CD4-positive, alpha-beta T cell treated with Interleukin-2 at 100 ng/mL for 4 hours (primary cell): ENCODE data around the gene FNDC4.

Experiments
- DNase-seq: peaks from one replicate; pipeline ENCODE4 v3.0.0-alpha.2; 2020; ENCODE audit warnings: low spot score

FNDC4 gene

DNA sequence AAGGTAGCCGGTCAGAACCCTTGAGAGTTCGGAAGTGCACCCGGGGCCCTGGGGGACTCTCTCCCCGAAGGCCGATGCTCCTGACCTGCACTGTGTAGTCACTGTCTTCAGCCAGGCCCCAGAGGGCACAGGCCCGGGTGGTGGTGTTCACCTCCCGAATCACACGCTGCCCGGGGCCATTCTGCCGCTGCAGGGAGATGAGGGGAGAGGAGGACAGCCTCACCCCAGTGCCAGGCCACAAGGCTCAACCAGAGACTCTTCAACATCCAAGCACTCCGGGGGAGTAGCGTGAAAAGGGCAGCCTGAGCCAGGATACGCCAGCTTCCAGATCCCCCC lies 1.1 kb downstream of the FNDC4 start:
- no peak for DNase-seq

DNA sequence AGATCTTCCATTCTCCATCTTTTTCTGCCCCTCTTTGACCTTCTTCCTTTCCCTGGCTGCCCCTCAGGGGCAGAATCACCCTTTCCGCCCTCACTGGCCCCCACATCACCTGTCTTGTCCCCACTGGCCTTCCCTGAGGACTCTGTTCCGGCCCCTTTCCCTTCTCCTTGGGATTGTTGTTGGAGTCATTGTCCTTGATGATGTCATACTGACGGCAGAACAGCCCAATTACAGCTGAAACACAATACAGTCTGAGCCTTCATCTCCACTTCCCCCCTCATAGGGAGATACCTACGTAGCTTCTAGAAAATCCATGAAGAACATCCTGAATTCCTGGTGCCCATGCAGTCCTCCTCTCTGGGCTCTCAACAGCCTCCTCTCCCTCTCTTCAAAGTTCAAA lies 2.4 kb downstream of the FNDC4 start:
- DNase-seq = no peak

DNA sequence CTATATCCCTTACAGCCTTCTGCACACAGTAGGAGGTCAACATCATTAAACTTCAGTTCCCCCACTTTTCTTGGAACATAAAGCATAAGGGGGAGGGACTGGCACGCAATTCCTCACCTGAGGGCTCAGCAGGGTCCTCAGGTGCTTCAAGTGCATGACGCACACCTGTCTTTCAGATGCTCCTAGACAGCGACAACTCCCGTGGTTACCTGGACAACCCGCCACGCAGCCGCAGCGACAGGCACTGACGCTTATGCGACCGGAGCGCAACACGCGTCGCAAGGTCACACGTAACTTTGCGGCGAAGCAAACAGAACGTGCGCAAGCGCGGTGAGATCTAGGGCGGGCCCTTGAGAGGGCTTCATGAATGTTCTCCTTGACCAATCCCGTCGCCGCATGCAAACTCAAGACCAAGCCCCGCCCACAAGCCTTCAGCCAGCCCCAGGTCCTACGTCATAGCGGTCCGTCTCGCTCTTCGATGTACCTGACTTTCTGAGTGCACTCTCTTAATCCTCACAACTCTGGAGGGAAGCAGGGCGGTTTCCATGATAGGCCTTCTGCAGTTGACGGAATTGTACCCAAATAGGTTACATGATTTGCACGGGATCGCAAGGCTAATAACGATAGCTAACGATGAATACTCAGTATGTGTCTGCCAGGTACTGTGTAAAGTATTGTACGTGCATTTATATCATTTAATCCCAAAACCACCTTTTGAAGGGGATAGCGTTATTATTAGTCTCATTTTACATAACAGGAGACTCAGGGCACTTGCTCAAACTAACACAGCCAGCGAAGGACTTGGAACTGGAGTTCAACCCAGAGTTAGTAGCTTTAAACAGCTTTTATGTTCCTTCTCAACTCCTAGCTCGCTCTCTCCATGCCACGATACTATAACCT lies 5.3 kb downstream of the FNDC4 start, which contains the start of gene IFT172:
TSS of gene IFT172 (minus strand) at position 246 of the 900 bp plus-strand sequence. CDS start at position 156, 90 bp downstream.
- peak; percentile 99 for DNase-seq

DNA sequence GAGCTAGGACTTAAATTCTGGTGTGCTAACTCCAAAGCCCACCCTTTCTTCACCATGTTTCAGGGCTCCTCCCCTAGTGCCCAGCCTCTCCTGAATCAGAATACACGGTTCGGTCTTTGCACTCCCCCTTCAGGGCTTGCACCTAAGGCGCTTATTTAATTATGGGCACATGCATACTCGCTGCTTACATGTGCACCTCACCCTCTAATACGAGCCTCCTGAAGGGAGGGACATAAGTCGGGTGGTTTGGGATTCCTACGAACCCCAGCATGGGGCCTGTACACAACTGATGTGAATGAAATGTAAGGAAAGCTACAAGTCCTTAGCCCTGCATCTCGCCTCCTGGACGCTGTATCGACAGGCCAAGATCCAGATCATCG lies 5.9 kb downstream of the FNDC4 start:
- DNase-seq = no peak

DNA sequence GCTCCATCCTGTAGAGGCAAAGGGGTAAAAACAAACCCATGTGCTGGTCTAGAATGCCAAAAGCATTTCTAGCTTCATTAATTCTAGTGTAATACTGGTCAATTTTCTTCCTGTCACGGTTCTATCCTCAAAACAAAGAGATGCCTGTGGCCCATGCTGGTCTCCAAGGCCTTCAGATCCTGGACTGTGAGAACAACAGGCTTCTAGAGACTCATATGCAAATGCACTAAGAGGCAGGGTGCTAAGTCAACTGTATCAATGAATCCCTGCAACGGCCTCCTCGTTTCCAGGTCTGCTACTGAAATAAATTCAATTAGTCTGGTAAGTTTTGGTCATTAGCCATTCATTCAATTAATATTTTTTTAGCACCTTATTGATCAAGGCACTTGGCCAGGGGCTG lies 9.5 kb downstream of the FNDC4 start:
- DNase-seq = no peak

DNA sequence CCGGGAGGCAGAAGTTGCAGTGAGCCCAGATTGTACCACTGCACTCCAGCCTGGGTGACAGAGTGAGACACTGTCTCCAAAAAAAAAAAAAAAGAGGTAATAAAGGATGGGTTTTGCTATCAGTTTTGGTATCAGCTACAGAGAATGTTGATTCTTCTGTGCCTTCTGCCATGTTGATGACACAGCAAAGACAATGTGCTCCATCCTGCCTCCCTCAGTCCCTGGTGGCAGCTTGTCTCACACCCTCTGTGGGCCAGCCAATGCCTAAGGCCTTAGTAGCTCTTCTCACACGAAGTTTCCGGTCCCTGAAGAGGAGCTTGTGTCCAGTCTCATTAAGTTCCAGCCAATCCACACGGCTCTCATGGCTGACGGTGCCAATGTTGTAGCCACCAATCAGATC lies 23.0 kb downstream of the FNDC4 start:
- DNase-seq = no peak

DNA sequence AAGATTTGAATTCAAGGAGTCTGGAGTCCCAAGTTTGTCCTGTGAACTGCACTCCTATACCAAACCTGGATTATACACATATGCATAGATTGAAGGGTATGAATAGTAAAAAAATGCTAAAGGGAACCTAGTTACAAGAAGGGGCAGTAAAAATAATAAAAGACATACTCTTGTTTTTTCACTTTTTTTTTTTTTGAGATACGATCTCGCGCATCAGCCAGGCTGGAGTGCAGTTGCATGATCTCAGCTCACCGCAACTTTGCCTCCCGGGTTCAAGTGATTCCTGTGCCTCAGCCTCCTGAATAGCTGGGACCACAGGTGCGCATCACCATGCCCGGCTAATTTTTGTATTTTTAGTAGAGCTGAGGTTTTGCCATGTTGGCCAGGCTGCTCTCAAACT lies 30.6 kb downstream of the FNDC4 start:
- DNase-seq = no peak

DNA sequence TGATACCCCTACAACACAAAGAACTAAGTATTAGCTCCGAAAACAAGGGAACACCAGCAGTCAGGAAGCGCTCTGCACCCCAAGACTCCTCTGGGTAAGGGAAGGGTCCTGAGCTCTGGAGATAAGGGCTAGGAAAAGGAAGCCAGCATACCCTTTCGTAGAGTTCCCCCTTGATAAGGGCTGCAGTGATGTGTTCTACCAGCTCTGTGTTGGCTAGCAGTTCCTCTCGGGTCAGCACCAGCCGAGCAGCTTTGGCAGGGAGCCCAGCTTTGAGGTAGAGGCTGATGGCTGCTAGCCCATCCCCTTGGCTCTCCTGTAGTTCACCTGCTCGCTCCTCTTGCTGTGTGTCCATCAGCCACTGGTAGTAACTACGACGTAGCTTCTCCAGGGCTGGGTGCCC lies 33.9 kb downstream of the FNDC4 start:
- no peak for DNase-seq

DNA sequence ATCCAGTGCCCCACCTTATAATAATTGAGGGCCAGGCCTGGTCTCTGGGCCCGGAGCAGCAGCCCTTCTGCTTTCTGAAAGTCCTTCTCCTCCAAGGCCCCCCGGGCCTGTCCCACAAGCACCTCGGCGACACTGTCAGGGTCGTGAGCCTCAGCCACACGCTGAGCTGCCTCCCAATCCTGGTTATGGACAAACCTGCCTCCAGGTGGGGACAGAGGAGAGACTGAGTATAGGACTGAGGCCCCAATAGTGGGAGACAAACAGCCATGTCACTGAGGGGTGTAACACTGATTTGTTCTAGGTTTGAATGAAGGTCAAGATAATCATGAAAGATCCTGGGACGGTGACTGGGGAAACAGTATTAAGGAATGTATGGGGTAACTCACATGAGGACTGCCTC lies 41.0 kb downstream of the FNDC4 start:
- no peak for DNase-seq

DNA sequence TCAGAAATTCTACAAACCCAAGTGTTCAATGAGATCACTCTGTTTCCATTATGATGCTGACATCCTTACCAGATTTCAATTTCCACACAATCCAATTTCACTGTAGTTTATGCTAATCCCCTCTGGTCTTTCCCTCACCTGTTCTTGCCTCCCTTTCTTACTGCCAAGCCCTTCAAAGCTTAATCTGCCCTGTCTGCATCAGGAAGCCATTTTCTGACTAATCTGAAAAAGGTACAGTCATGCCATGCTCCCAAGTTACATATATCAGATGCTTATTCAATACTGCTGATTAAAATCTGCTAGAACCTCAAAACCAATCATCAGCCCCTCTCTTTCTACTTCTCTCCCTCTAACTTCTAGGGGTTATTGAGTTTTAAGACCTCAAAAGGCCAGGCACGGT lies 43.9 kb downstream of the FNDC4 start:
- no peak for DNase-seq

DNA sequence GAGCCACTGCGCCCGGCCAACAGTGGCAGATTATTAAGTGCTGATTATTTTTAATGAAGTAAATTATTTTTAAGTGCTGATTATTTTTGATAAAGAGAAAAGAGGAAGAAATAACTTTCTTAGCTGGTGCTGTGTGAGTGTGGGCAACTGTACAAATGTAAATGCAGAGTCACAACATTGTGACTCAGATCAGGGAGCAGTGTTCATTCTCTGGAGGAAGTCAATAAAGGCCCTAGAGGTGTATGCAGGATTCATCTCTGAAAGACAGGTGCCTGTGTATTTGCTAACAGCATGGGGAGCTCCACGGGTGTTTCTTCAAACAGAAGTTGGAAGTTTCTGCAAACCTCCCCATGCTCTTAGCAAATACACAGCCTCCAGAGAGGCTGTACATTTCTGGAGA lies 46.6 kb downstream of the FNDC4 start:
- no peak for DNase-seq

DNA sequence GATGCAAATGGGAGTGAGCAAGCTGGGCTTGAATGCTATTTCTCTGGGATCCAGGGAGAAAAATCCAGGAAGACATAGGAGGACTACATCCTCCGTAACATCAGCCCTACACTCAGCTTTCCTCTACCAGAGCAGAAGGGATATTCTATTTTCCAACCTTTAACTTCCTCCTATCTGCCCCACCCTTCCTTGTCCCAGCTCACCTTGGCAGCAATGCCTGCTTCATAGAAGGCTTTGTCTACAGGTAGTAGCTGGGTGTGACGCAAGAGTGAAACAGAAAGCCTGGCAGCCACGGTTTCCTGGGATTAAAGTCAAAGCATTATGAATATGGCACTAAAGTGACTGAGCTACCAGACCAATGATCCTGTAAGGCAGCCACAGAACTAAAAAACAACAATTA lies 48.9 kb downstream of the FNDC4 start:
- DNase-seq = no peak

DNA sequence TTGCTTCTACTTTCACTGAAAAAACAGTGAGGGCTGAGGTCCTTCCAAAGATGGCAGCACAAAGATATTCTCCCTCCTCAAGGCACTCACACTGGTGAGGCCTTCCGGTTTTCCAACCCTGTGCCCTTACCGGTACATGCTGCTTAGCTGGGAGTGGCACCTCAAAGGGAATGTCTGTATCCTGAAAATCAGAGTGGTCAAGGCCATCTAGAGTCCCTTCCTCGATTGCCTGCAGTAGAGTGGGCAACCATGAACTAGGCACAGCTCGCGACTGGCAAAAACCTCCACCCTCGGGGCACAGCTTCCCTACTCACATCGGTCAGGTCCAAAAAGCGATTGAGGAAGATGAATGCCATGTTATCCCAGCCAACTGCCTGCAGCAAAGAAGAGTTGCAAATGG lies 49.4 kb downstream of the FNDC4 start:
- no peak for DNase-seq

DNA sequence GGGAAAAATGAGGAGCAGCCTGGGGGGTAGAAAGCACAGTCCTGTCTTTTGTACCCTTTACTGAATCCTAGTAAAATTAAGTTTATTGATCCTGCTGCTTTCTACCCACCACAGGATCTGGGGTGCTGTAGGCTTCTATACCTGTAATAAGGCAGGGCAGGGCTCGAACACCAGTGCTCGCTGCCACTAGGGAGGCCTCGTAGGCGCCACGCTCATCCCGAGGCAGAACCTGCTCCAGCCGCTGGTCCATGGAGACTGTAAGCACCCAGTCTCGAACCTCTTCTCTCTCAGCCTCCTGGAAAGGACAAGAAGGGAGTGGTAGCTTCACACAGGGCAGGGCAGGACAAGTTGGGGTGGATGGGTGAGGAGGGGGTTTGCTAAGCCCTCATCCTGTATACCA lies 49.8 kb downstream of the FNDC4 start:
- no peak for DNase-seq

DNA sequence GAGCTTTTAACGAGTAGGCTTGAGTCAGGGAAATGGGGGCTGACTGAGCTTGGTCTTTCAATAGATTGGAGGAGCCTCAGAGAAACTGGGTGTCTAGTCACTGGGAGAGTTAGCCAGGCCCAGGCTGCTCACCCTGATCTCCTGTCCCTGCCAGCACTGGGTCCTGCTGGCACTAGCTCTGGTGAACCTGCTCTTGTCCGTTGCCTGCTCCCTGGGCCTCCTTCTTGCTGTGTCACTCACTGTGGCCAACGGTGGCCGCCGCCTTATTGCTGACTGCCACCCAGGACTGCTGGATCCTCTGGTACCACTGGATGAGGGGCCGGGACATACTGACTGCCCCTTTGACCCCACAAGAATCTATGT lies 52.1 kb downstream of the FNDC4 start:
- DNase-seq = no peak

DNA sequence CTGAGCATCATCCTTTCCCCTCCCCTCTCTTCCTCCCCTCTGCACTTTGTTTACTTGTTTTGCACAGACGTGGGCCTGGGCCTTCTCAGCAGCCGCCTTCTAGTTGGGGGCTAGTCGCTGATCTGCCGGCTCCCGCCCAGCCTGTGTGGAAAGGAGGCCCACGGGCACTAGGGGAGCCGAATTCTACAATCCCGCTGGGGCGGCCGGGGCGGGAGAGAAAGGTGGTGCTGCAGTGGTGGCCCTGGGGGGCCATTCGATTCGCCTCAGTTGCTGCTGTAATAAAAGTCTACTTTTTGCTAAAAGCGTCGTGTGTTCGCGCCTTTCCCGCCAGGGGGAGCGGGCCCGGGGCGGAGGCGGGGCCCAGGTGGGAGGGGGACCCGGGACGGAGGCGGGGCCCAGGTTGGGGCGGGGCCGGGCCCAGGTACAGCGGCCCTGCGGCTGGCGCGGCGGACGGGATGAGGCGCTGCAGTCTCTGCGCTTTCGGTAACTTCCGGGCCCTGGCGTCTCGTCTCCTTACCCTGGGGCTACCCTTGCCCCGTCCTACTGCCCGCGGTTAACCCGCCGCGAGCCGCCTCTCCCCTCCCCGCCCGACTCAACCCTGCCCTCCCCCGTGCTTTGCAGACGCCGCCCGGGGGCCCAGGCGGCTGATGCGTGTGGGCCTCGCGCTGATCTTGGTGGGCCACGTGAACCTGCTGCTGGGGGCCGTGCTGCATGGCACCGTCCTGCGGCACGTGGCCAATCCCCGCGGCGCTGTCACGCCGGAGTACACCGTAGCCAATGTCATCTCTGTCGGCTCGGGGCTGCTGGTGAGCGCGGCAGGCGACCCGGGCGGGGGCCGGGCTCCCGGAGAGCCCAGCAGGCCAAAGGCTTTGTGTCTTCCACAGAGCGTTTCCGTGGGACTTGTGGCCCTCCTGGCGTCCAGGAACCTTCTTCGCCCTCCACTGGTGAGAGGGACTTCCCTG lies 52.8 kb downstream of the FNDC4 start, which contains the start of gene KRTCAP3:
TSS of gene KRTCAP3 (plus strand) at position 424 of the 962 bp plus-strand sequence. CDS start at position 456, 32 bp downstream.
- peak; percentile 60 for DNase-seq
